C4-2B (cell line): ENCODE data around the gene CCDC40.

ENCODE experiments used
- CTCF ChIP-seq: fragments of 450-650 bp; conservative IDR thresholded peaks from 2 replicates; pipeline ENCODE4 v1.5.1; 2017; ENCODE audit warnings: mild to moderate bottlenecking
- ZFX ChIP-seq: fragments of 450-650 bp; IDR thresholded peaks from 2 replicates; pipeline ENCODE4 v1.6.1; 2017

DNA sequence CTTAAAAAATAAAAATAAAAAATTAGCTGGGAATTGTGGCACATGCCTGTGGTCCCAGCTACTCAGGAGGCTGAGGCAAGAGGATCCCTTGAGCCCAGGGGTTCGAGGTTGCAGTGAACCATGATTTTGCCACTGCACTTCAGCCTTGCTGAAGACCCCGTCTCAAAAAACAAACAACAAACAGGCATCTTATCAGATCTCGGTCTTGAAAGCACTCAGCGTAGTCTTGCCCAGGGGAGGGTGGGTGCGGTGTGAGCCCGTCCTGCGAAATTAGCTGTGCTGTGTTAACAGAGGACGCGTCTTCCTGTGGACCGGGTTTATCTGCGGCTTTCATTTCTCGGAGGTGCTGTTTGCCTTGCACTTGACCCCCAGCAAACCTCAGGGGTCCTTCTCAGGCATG, 70.3 kb downstream of the CCDC40 start:
- TF ChIP-seq CTCF (no peak), ZFX (no peak)
